Left lung (tissue), 10 donors: ENCODE measurements around the gene PPM1H. TPM values are rescaled to one million over a fixed set of nuclear protein-coding genes. Genes with fewer than 3 reads are reported as not detected.

Source experiments
- ATAC-seq: fragments of 200-7000 bp; cut with Tn5 transposase; one replicate; pipeline ENCODE4 v1.9.1; 2020; ENCODE audit warnings: moderate library complexity
- DNase-seq, 4 donors: peaks; one replicate each; pipeline ENCODE4 v3.0.0-alpha.2; 2013 to 2020
- H3K27ac ChIP-seq, 2 donors: fragments of 200-600 bp; sonication (generic) in 1 of 2; one replicate each; pipeline versions ENCODE4 v1.5.0 to v1.8.0; 2020 to 2021
- H3K27me3 ChIP-seq, 2 donors: fragments of 200-600 bp; sonication (generic) in 1 of 2; one replicate each; pipeline versions ENCODE4 v1.5.0 to v1.8.0; 2020 to 2021
- H3K36me3 ChIP-seq, 2 donors: fragments of 200-600 bp; sonication (generic) in 1 of 2; one replicate each; pipeline versions ENCODE4 v1.5.0 to v1.8.0; 2020 to 2021
- H3K4me1 ChIP-seq, 2 donors: fragments of 200-600 bp; one replicate each; pipeline ENCODE4 v1.8.0; 2021
- H3K4me3 ChIP-seq, 2 donors: fragments of 200-600 bp; sonication (generic) in 1 of 2; one replicate each; pipeline versions ENCODE4 v1.5.0 to v1.8.0; 2020 to 2021; ENCODE audit warnings: mild to moderate bottlenecking in 1 of 2
- H3K9me3 ChIP-seq, 2 donors: fragments of 200-600 bp; sonication (generic) in 1 of 2; one replicate each; pipeline versions ENCODE4 v1.5.0 to v1.8.0; 2020 to 2021
- CTCF ChIP-seq, 2 donors: fragments of 200-600 bp; sonication (generic) in 1 of 2; IDR thresholded peaks; one replicate each; pipeline versions ENCODE4 v1.5.0 to v1.8.0; 2021; ENCODE audit warnings: antibody characterized with exemption in 2 of 2
- intact Hi-C, 2 donors: fragments of 100-400 bp; cut with DNase I; formaldehyde crosslinking; loops; one replicate each; pipeline versions ENCODE4 v1.11.2 to v1.14.2; 2022
- polyA plus RNA-seq, 6 donors: library from polyadenylated mRNA; unstranded; fragments of 120-200 nt; gene quantifications; one replicate each; pipeline ENCODE4 v1.2.1, GENCODE V29; 2013; ENCODE audit not compliant: insufficient read length in 6 of 6
- total RNA-seq, 2 donors: library from RNA; stranded (reverse); fragmentation: NEBNext Ultra II Directional; extraction: Animal tissue kit (Norgen Biotek cat#: 25700); gene quantifications; one replicate each; pipeline ENCODE4 v1.2.1, GENCODE V29; 2021
- donor health status: DM: no; HTN: yes; CAD: no.
- donor health status: DM: no; HTN: no; CAD: no.

The PPM1H gene
- total and polyA plus RNA-seq, 8 donors, result 5.9 to 12.7 (median 10.6) TPM

GRCh38 chr12:62865065-62865464, 69.9 kb downstream of the PPM1H start:
- no peak for ATAC-seq
- H3K4me3 ChIP-seq, result no peak overlapping the region
- no peak overlapping the region for H3K27ac ChIP-seq
- intact Hi-C loops, result no loop called here
- no peak for DNase-seq
- no peaks in the 10 kb centered on the region for H3K27me3 ChIP-seq
- H3K9me3 ChIP-seq, result no peaks in the 10 kb centered on the region
- H3K4me1 ChIP-seq, result peaks cover 7 to 9% of the 10 kb centered on the region in 2 donors
- H3K36me3 ChIP-seq, result no peaks in the 10 kb centered on the region
- no peak for TF ChIP-seq CTCF (IDR thresholded peaks at IDR 0.05)

GRCh38 chr12:62862259-62862881, 72.6 kb downstream of the PPM1H start:
- ATAC-seq (no peak), DNase-seq (no peak)
- Histone ChIP-seq H3K27me3 (no peaks in the 10 kb centered on the region), H3K36me3 (no peaks in the 10 kb centered on the region), H3K4me3 (no peak overlapping the region), H3K27ac (no peak overlapping the region), H3K4me1 (peaks cover 7 to 9% of the 10 kb centered on the region in 2 donors), H3K9me3 (no peaks in the 10 kb centered on the region)
- no peak for TF ChIP-seq CTCF (IDR thresholded peaks at IDR 0.05)
- intact Hi-C loops, result no loop called here

- ATAC-seq (no peak), DNase-seq (no peak)
- intact Hi-C loops, result no loop called here
- TF ChIP-seq CTCF (IDR thresholded peaks at IDR 0.05), result no peak
- Histone ChIP-seq H3K27ac (no peak overlapping the region), H3K4me3 (no peak overlapping the region), H3K9me3 (no peaks in the 10 kb centered on the region), H3K4me1 (peaks cover 0 to 5% of the 10 kb centered on the region in 2 donors), H3K27me3 (no peaks in the 10 kb centered on the region), H3K36me3 (no peaks in the 10 kb centered on the region)
Measured at GRCh38 chr12:62861586-62861985, 73.4 kb downstream of the PPM1H start.

GRCh38 chr12:62860501-62861411, 74.2 kb downstream of the PPM1H start:
- Histone ChIP-seq H3K9me3 (no peaks in the 10 kb centered on the region), H3K4me1 (peaks cover 0 to under 1% of the 10 kb centered on the region in 2 donors), H3K27ac (no peak overlapping the region), H3K4me3 (no peak overlapping the region), H3K27me3 (no peaks in the 10 kb centered on the region), H3K36me3 (no peaks in the 10 kb centered on the region)
- intact Hi-C loops, result no loop called here
- no peak for TF ChIP-seq CTCF (IDR thresholded peaks at IDR 0.05)
- DNase-seq (no peak), ATAC-seq (no peak)

- Histone ChIP-seq H3K9me3 (no peaks in the 10 kb centered on the region), H3K36me3 (no peaks in the 10 kb centered on the region), H3K27ac (no peak overlapping the region), H3K4me1 (no peaks in the 10 kb centered on the region), H3K27me3 (no peaks in the 10 kb centered on the region), H3K4me3 (no peak overlapping the region)
- no peak for ATAC-seq
- no peak for DNase-seq
- no peak for TF ChIP-seq CTCF (IDR thresholded peaks at IDR 0.05)
- intact Hi-C loops, result no loop called here
Measured at GRCh38 chr12:62860020-62860419, 74.9 kb downstream of the PPM1H start.
